ENCODE data around the gene CHRND.

CHRND gene

GRCh38 chr2:232480201-232481190 is 45.5 kb upstream of the CHRND start:
- H3K9me3 ChIP-seq (ENCODE audit: control insufficient read depth, insufficient read depth, low read depth, low read length): no peaks in the 10 kb centered on the region
- no peak overlapping the region for H3K27ac ChIP-seq (ENCODE audit: extremely low read depth, low read depth, low read length)
- peaks cover 0 to 8% of the 10 kb centered on the region in 2 experiments; a peak in 1 of 3 replicates for H3K36me3 ChIP-seq (ENCODE audit: control insufficient read depth in 2 of 2, insufficient read depth in 1 of 2, low read length in 2 of 2)
- no peak overlapping the region for H3K4me3 ChIP-seq (ENCODE audit: low read depth, low read length)
- CTCF ChIA-PET: no interaction called here
- no peaks in the 10 kb centered on the region for H3K4me1 ChIP-seq (ENCODE audit: control insufficient read depth, insufficient read depth, low read length)
- POLR2A ChIA-PET: no interaction called here
- TF ChIP-seq BCL6B (tag by site-specific recombination; IDR thresholded peaks at IDR 0.05) (no peak), ZNF473 (tag by site-specific recombination; IDR thresholded peaks at IDR 0.05) (no peak), OSR2 (tag by site-specific recombination; IDR thresholded peaks at IDR 0.05) (no peak), PRDM4 (tag by site-specific recombination; IDR thresholded peaks at IDR 0.05) (no peak), HOXD13 (CRISPR knock-in tag; IDR thresholded peaks at IDR 0.05; ENCODE audit: borderline replicate concordance) (no peak), ZNF19 (tag by site-specific recombination; IDR thresholded peaks at IDR 0.05; ENCODE audit: low read depth) (no peak), ZNF580 (tag by site-specific recombination; IDR thresholded peaks at IDR 0.05) (no peak), ZNF701 (tag by site-specific recombination; IDR thresholded peaks at IDR 0.05) (no peak), ZNF623 (tag by site-specific recombination; IDR thresholded peaks at IDR 0.05) (no peak), TSHZ1 (tag by site-specific recombination; IDR thresholded peaks at IDR 0.05; ENCODE audit: borderline replicate concordance) (no peak), HOXA7 (CRISPR knock-in tag; IDR thresholded peaks at IDR 0.05; ENCODE audit: borderline replicate concordance) (no peak), ZIC2 (tag by site-specific recombination; IDR thresholded peaks at IDR 0.05) (no peak)

GRCh38 chr2:232481322-232482140 is 44.4 kb upstream of the CHRND start:
- POLR2A ChIA-PET: no interaction called here
- CTCF ChIA-PET: no interaction called here
- no peak overlapping the region for H3K4me3 ChIP-seq (ENCODE audit: low read depth, low read length)
- no peak overlapping the region for H3K27ac ChIP-seq (ENCODE audit: extremely low read depth, low read depth, low read length)
- peaks cover 0 to 8% of the 10 kb centered on the region in 2 experiments; a peak in 1 of 3 replicates for H3K36me3 ChIP-seq (ENCODE audit: control insufficient read depth in 2 of 2, insufficient read depth in 1 of 2, low read length in 2 of 2)
- no peaks in the 10 kb centered on the region for H3K4me1 ChIP-seq (ENCODE audit: control insufficient read depth, insufficient read depth, low read length)
- no peaks in the 10 kb centered on the region for H3K9me3 ChIP-seq (ENCODE audit: control insufficient read depth, insufficient read depth, low read depth, low read length)
- TF ChIP-seq ZNF513 (tag by site-specific recombination; IDR thresholded peaks at IDR 0.05): no peak
- TF ChIP-seq ZNF629 (tag by site-specific recombination; IDR thresholded peaks at IDR 0.05): no peak
- TF ChIP-seq KLF17 (tag by site-specific recombination; IDR thresholded peaks at IDR 0.05): no peak
